ENCODE data around the gene ENPP5.

DNA sequence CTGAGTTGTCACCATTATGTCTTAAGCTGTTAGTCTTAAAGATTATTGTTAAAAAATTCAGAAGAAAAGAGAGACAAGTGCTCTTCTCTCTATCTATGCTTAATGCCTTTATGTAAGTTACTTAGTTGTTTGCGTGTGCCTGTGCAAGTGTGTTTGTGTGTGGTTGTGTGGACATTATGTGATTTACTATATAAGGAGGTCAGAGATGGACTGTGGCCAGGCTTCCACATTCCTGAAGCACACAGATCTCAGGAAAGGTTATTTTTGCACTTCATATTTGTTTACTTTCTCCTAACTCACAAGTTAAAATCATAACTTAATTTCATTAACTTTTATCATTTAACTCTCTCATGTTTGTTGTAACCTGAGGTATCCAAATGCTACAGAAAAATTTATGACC is 26.5 kb downstream of the ENPP5 start:
- TF ChIP-seq EZH2 (IDR thresholded peaks at IDR 0.05; ENCODE audit: insufficient read depth, low read length) (no peak), CTCF (IDR thresholded peaks at IDR 0.05; ENCODE audit: insufficient read depth, low read depth, low read length) (no peak)
